ENCODE data around the gene ANKRD13D. TPM values are rescaled to one million over a fixed set of nuclear protein-coding genes. Genes with fewer than 3 reads are reported as not detected.

Gene ANKRD13D
- total and polyA plus RNA-seq, 9 donors = 5.6 to 60.9 (median 41.3) TPM

- Histone ChIP-seq H3K27ac (no peak overlapping the region), H3K36me3 (no peaks in the 10 kb centered on the region), H3K27me3 (no peaks in the 10 kb centered on the region), H3K9me3 (no peaks in the 10 kb centered on the region), H3K4me1 (ENCODE audit: insufficient read depth) (peaks cover 7% of the 10 kb centered on the region), H3K4me3 (no peak overlapping the region)
- WGBS, 3 donors = 86 to 90% (median 88%) methylated on average over 45 of the region's 45 CpGs
- intact Hi-C loops (cut with DNase I) = no loop called here
- TF ChIP-seq POLR2A (IDR thresholded peaks at IDR 0.05) (no peak), EP300 (IDR thresholded peaks at IDR 0.05) (no peak), CTCF (IDR thresholded peaks at IDR 0.05) (no peak)
- DNase-seq = peak in 2 of 5 donors; percentile 35 to 37
Observed at GRCh38 chr11:67284811-67285540, 4.1 kb upstream of the ANKRD13D start.

GRCh38 chr11:67285541-67286498 is 3.3 kb upstream of the ANKRD13D start:
- DNase-seq = peak in 2 of 5 donors; percentile 36 to 44
- intact Hi-C loops (cut with DNase I) = no loop called here
- 88 to 89% (median 89%) methylated on average over 39 of the region's 39 CpGs for WGBS, 3 donors
- no peak for TF ChIP-seq POLR2A (IDR thresholded peaks at IDR 0.05)
- no peak for TF ChIP-seq EP300 (IDR thresholded peaks at IDR 0.05)
- TF ChIP-seq CTCF (IDR thresholded peaks at IDR 0.05) = no peak
- H3K27me3 ChIP-seq = no peaks in the 10 kb centered on the region
- H3K4me1 ChIP-seq (ENCODE audit: insufficient read depth) = peaks cover 7% of the 10 kb centered on the region
- H3K9me3 ChIP-seq = no peaks in the 10 kb centered on the region
- H3K27ac ChIP-seq = peak overlapping the region in 1 of 2 donors; percentile 1
- no peak overlapping the region for H3K4me3 ChIP-seq
- H3K36me3 ChIP-seq = no peaks in the 10 kb centered on the region

- Histone ChIP-seq H3K4me3 (no peak overlapping the region), H3K9me3 (no peaks in the 10 kb centered on the region), H3K4me1 (ENCODE audit: insufficient read depth) (peaks cover 7% of the 10 kb centered on the region), H3K36me3 (no peaks in the 10 kb centered on the region), H3K27me3 (no peaks in the 10 kb centered on the region), H3K27ac (peak overlapping the region; percentile 1 to 96)
- no peak for TF ChIP-seq POLR2A (IDR thresholded peaks at IDR 0.05)
- TF ChIP-seq EP300 (IDR thresholded peaks at IDR 0.05) = no peak
- no peak for TF ChIP-seq CTCF (IDR thresholded peaks at IDR 0.05)
- WGBS, 3 donors = 75 to 81% (median 80%) methylated on average over 8 of the region's 8 CpGs
- peak in 2 of 5 donors; percentile 34 to 37 for DNase-seq
- intact Hi-C loops (cut with DNase I) = no loop called here
Observed at GRCh38 chr11:67286621-67287333, 2.3 kb upstream of the ANKRD13D start.
